HepG2 (cell line): Measurements from ENCODE around the gene ZNF804B. TPM values are rescaled to one million over a fixed set of nuclear protein-coding genes. Genes with fewer than 3 reads are reported as not detected.

Source experiments
- ATAC-seq: fragments of 200-7000 bp; cut with Tn5 transposase; 3 replicates; pipeline ENCODE4 v1.9.1; 2020; ENCODE audit warnings: mild to moderate bottlenecking, moderate library complexity
- BruUV-seq: library from RNA; stranded (reverse); fragments of 400-500 nt; replicated peaks from 2 replicates; lab custom pipeline; 2021; lab: Mats Ljungman, UMichigan
- CTCF ChIA-PET: fragments of 300-600 bp; formaldehyde crosslinking; extraction: SDS; loops from one replicate; lab custom pipeline; 2021; ENCODE audit warnings: low total read pairs, inconsistent platforms, low intra/inter-chr PET ratio; lab: Yijun Ruan, JAX
- POLR2A ChIA-PET: fragments of 350-600 bp; sonication (Branson Sonifier 250); formaldehyde crosslinking; loops from one replicate; lab custom pipeline; 2020; ENCODE audit warnings: antibody characterized with exemption, inconsistent platforms; lab: Yijun Ruan, JAX
- DNase-seq: peaks from one replicate; pipeline ENCODE4 v3.0.0-alpha.2; 2015; ENCODE audit warnings: low spot score
- FAIRE-seq: peaks from 3 replicates; lab custom pipeline; 2011; peaks lifted over from hg19 to GRCh38; lab: Jason Lieb, UNC
- H2AFZ ChIP-seq: one replicate; pipeline ENCODE4 v1.6.1; 2011; ENCODE audit warnings: low read length, inconsistent platforms
- H3K27ac ChIP-seq: fragments of 300-600 bp; 3 replicates; pipeline ENCODE4 v1.8.0; 2011; ENCODE audit warnings: mixed run types, mild to moderate bottlenecking, mixed read lengths, low read length, inconsistent platforms; ENCODE audit not compliant: insufficient read depth; ENCODE audit errors: extremely low read length
- H3K27me3 ChIP-seq, 2 experiments: fragments of 200-600 bp in 1 of 2; 2 replicates in 1 of 2; 3 replicates in 1 of 2; pipeline versions ENCODE4 v1.6.0 to v1.8.0; 2011; ENCODE audit warnings: low read length in 2 of 2, mild to moderate bottlenecking in 2 of 2, moderate library complexity in 2 of 2, inconsistent platforms in 1 of 2; ENCODE audit not compliant: insufficient read depth in 2 of 2, control insufficient read depth in 1 of 2
- H3K36me3 ChIP-seq, 2 experiments: fragments of 200-600 bp in 1 of 2; replicated peaks in 1 of 2; 2 replicates in 1 of 2; 3 replicates in 1 of 2; pipeline versions ENCODE4 v1.5.1 to v1.8.0; 2011; ENCODE audit warnings: low read length in 2 of 2, inconsistent platforms in 1 of 2; ENCODE audit not compliant: insufficient read depth in 2 of 2, control insufficient read depth in 1 of 2
- H3K4me1 ChIP-seq: 2 replicates; pipeline ENCODE4 v1.5.1; 2012; ENCODE audit warnings: low read length, inconsistent platforms; ENCODE audit not compliant: insufficient read depth
- H3K4me2 ChIP-seq: 2 replicates; pipeline ENCODE4 v1.6.0; 2011; ENCODE audit warnings: low read depth, low read length, inconsistent platforms
- H3K4me3 ChIP-seq, 3 experiments: fragments of 200-600 bp in 1 of 3; sonication (generic), shearing (Covaris generic) in 1 of 3; replicated peaks in 1 of 3; 2 replicates each; pipeline ENCODE4 v1.5.1; 2011 to 2016; ENCODE audit warnings: low read length in 3 of 3, inconsistent platforms in 2 of 3, low read depth in 2 of 3, mild to moderate bottlenecking in 2 of 3, control low read depth in 1 of 3, mixed read lengths in 1 of 3; ENCODE audit not compliant: insufficient read depth in 1 of 3
- H3K79me2 ChIP-seq: one replicate; pipeline ENCODE4 v1.6.1; 2011; ENCODE audit warnings: low read length, inconsistent platforms; ENCODE audit not compliant: insufficient read depth
- H3K9ac ChIP-seq: 2 replicates; pipeline ENCODE4 v1.6.0; 2011; ENCODE audit warnings: mild to moderate bottlenecking, low read depth, low read length, inconsistent platforms; ENCODE audit not compliant: insufficient read depth
- H3K9me3 ChIP-seq: 2 replicates; pipeline ENCODE4 v1.5.1; 2012; ENCODE audit warnings: mild to moderate bottlenecking, low read length
- H4K20me1 ChIP-seq: 2 replicates; pipeline ENCODE4 v1.6.0; 2011; ENCODE audit warnings: inconsistent platforms, mild to moderate bottlenecking, low read length, moderate library complexity; ENCODE audit not compliant: insufficient read depth
- ARNT2 ChIP-seq: sonication (generic); formaldehyde crosslinking; IDR thresholded peaks from 2 replicates; pipeline ENCODE4 v1.8.0; 2022; ENCODE audit warnings: mild to moderate bottlenecking, low read depth, missing genetic modification reagents, moderate library complexity
- BORCS8-MEF2B ChIP-seq: sonication (generic); formaldehyde crosslinking; IDR thresholded peaks from 2 replicates; pipeline ENCODE4 v1.8.0; 2022; ENCODE audit warnings: mild to moderate bottlenecking, missing genetic modification reagents
- HDAC2 ChIP-seq: sonication (generic); formaldehyde crosslinking; IDR thresholded peaks from 2 replicates; pipeline ENCODE4 v1.4.0; 2020; ENCODE audit warnings: missing genetic modification reagents
- KMT2A ChIP-seq: sonication (generic); formaldehyde crosslinking; IDR thresholded peaks from 2 replicates; pipeline ENCODE4 v1.4.0; 2020; ENCODE audit warnings: missing genetic modification reagents
- MEF2D ChIP-seq: sonication (generic); formaldehyde crosslinking; IDR thresholded peaks from 2 replicates; pipeline ENCODE4 v1.5.1; 2020; ENCODE audit warnings: mild to moderate bottlenecking, missing genetic modification reagents
- POGK ChIP-seq: sonication (generic); formaldehyde crosslinking; conservative IDR thresholded peaks from 2 replicates; pipeline ENCODE4 v1.8.0; 2022; ENCODE audit warnings: mild to moderate bottlenecking, moderate library complexity, missing genetic modification reagents
- ZNF121 ChIP-seq: sonication (generic); formaldehyde crosslinking; IDR thresholded peaks from 2 replicates; pipeline ENCODE4 v1.5.0; 2020; ENCODE audit warnings: mild to moderate bottlenecking, missing genetic modification reagents
- ZNF619 ChIP-seq: sonication (generic); formaldehyde crosslinking; IDR thresholded peaks from 2 replicates; pipeline ENCODE4 v1.4.0; 2020; ENCODE audit warnings: mild to moderate bottlenecking, missing genetic modification reagents
- ZNF720 ChIP-seq: sonication (generic); formaldehyde crosslinking; IDR thresholded peaks from 2 replicates; pipeline ENCODE4 v1.4.0; 2020; ENCODE audit warnings: missing genetic modification reagents
- ZNF768 ChIP-seq: sonication (generic); formaldehyde crosslinking; IDR thresholded peaks from 2 replicates; pipeline ENCODE4 v1.4.0; 2020; ENCODE audit warnings: missing genetic modification reagents
- ZNF883 ChIP-seq: sonication (generic); formaldehyde crosslinking; IDR thresholded peaks from 2 replicates; pipeline ENCODE4 v1.5.1; 2020; ENCODE audit warnings: mild to moderate bottlenecking, missing genetic modification reagents; ENCODE audit errors: not compliant biosample characterization
- WGBS: methylation state at CpG from one replicate; pipeline ENCODE4 v1.1.6; 2017; ENCODE audit warnings: low lambda C conversion rate; 5-methylcytosine and 5-hydroxymethylcytosine counted together
- in situ Hi-C: cut with HindIII; loops from 2 replicates; pipeline ENCODE4 v1.10.0; 2017; ENCODE audit warnings: low pct_unique_long_range_greater_than_20kb; ENCODE audit not compliant: extremely low pct_ligation_motif_present
- intact Hi-C: fragments of 100-400 bp; cut with micrococcal nuclease; formaldehyde crosslinking; loops from one replicate; pipeline ENCODE4 v1.10.0; 2022; ENCODE audit not compliant: unreplicated experiment
- polyA plus RNA-seq, 8 experiments: library from polyadenylated mRNA; depleted of rRNA in 3 of 8; stranded (reverse) in 7 of 8; unstranded in 1 of 8; fragments of >200 nt; fragmentation: Illumina TruSeq in 4 of 8; extraction: Trizol in 4 of 8; gene quantifications; 2 replicates each; pipeline versions ENCODE4 v1.2.1 to v1.2.3, GENCODE V29; 2011 to 2016; ENCODE audit warnings: low read depth in 4 of 8, missing spikeins in 1 of 8, mixed read lengths in 1 of 8; ENCODE audit not compliant: insufficient read depth in 1 of 8
- total RNA-seq, 5 experiments: library from RNA; depleted of rRNA; stranded (reverse); fragments of >200 nt; fragmentation: Illumina TruSeq; extraction: Trizol; gene quantifications; 2 replicates each; pipeline ENCODE4 v1.2.3, GENCODE V29; 2016; ENCODE audit warnings: low read depth in 1 of 5
- TF ChIP-seq, protein P1 (sequence below): sonication (generic); formaldehyde crosslinking; IDR thresholded peaks from 2 replicates; pipeline ENCODE4 v1.4.0; 2020; ENCODE audit warnings: missing genetic modification reagents

The ZNF804B gene
- total and polyA plus RNA-seq, 2 of the 13 experiments (the other 11 are each of a cell fraction or from before 2014, with no cell fraction given), result not detected

DNA sequence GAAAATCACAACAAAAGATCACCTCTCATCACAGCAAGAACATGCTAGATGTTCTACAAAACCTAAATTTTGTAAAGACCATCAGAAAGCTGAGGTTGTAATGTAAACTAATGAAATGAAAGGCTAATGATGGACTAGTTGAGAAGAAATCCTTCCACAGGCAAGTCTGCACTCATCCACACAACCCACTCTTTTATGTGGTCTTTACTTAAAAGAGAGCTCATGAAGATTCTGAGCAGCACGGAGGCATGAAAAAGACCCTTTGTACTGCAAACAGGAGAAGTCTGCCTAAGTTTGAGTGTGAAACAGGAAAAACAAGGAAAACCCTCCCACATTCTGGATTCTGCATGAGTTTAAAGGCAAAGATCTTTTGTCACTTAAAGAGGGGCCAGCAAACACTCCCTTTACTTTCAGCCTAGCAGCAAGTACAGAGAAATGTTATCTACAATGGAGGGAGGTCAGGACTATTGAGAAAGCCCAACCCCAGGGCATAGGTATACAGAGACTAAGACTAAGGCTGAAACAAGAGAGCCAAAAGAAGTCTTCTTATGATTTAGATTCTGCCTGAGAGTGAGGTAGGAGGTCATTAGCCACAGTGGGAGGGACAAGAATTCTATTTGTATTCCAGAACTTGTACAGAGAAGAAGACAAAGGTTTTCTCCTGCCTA, 557.2 kb downstream of the ZNF804B start:
- Histone ChIP-seq H3K4me3 (no peak overlapping the region), H4K20me1 (no peaks in the 10 kb centered on the region), H3K36me3 (no peaks in the 10 kb centered on the region), H3K4me2 (no peak overlapping the region), H3K27ac (no peak overlapping the region), H3K9me3 (no peaks in the 10 kb centered on the region), H2AFZ (no peak overlapping the region), H3K9ac (no peak overlapping the region), H3K27me3 (no peaks in the 10 kb centered on the region), H3K79me2 (no peaks in the 10 kb centered on the region), H3K4me1 (no peaks in the 10 kb centered on the region)
- ATAC-seq, result no peak
- WGBS, result 0% methylated on average over 1 of the region's 1 CpG
- intact Hi-C loops, result no loop called here
- in situ Hi-C loops, result no loop called here
- DNase-seq, result no peak
- FAIRE-seq, result no peak
- POLR2A ChIA-PET, result no interaction called here
- no TSS peak for BruUV-seq
- CTCF ChIA-PET, result no interaction called here
- TF ChIP-seq ZNF720 (CRISPR knock-in tag) (no peak), ZNF883 (CRISPR knock-in tag) (no peak), BORCS8-MEF2B (CRISPR knock-in tag) (no peak), MEF2D (CRISPR knock-in tag) (no peak), ZNF121 (CRISPR knock-in tag) (no peak), ARNT2 (CRISPR knock-in tag) (no peak), ZNF619 (no peak), KMT2A (no peak), ZNF768 (CRISPR knock-in tag) (no peak), HDAC2 (CRISPR knock-in tag) (no peak), POGK (CRISPR knock-in tag) (no peak)
- TF ChIP-seq, protein P1, sequence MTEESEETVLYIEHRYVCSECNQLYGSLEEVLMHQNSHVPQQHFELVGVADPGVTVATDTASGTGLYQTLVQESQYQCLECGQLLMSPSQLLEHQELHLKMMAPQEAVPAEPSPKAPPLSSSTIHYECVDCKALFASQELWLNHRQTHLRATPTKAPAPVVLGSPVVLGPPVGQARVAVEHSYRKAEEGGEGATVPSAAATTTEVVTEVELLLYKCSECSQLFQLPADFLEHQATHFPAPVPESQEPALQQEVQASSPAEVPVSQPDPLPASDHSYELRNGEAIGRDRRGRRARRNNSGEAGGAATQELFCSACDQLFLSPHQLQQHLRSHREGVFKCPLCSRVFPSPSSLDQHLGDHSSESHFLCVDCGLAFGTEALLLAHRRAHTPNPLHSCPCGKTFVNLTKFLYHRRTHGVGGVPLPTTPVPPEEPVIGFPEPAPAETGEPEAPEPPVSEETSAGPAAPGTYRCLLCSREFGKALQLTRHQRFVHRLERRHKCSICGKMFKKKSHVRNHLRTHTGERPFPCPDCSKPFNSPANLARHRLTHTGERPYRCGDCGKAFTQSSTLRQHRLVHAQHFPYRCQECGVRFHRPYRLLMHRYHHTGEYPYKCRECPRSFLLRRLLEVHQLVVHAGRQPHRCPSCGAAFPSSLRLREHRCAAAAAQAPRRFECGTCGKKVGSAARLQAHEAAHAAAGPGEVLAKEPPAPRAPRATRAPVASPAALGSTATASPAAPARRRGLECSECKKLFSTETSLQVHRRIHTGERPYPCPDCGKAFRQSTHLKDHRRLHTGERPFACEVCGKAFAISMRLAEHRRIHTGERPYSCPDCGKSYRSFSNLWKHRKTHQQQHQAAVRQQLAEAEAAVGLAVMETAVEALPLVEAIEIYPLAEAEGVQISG (CRISPR knock-in tag), result no peak
